IPS DF 4.7 (cell line): ENCODE data around the gene POU4F1.
"Not testable (repeated sequence)": the region's sequence is repeated elsewhere in the genome, so short reads cannot be mapped to it uniquely, and the experiment has no call there.

Experiments
- DNase-seq: peaks from one replicate; pipeline ENCODE4 v3.0.0-alpha.2; 2013; ENCODE audit warnings: low spot score; ENCODE audit errors: extremely low read depth

POU4F1 gene

GRCh38 chr13:78603240-78603957, at the start of gene POU4F1:
Gene POU4F1 (minus strand): TSS chr13:78603552. CDS start chr13:78603326, 226 bp downstream.
- DNase-seq = no peak

- no peak for DNase-seq
Observed at GRCh38 chr13:78652651-78653050, 49.3 kb upstream of the POU4F1 start.

- no peak for DNase-seq
Observed at GRCh38 chr13:78650717-78651083, 47.3 kb upstream of the POU4F1 start.

- DNase-seq = no peak
Observed at GRCh38 chr13:78649997-78650716, 46.8 kb upstream of the POU4F1 start.

- not testable (repeated sequence) for DNase-seq
Observed at GRCh38 chr13:78647109-78647678, 43.8 kb upstream of the POU4F1 start.

GRCh38 chr13:78638216-78638615, 34.9 kb upstream of the POU4F1 start:
- no peak for DNase-seq

- DNase-seq = no peak
Observed at GRCh38 chr13:78636495-78636894, 33.1 kb upstream of the POU4F1 start.

- DNase-seq = no peak
Observed at GRCh38 chr13:78632996-78633395, 29.6 kb upstream of the POU4F1 start.

- DNase-seq = no peak
Observed at GRCh38 chr13:78631077-78631476, 27.7 kb upstream of the POU4F1 start.

GRCh38 chr13:78630511-78630910, 27.2 kb upstream of the POU4F1 start:
- no peak for DNase-seq

- DNase-seq = no peak
Observed at GRCh38 chr13:78625384-78625783, 22.0 kb upstream of the POU4F1 start.

GRCh38 chr13:78623132-78623531, 19.8 kb upstream of the POU4F1 start:
- DNase-seq = no peak

- no peak for DNase-seq
Observed at GRCh38 chr13:78620936-78621470, 17.7 kb upstream of the POU4F1 start.

GRCh38 chr13:78618411-78618810, 15.1 kb upstream of the POU4F1 start:
- no peak for DNase-seq

- no peak for DNase-seq
Observed at GRCh38 chr13:78611040-78611439, 7.7 kb upstream of the POU4F1 start.

- DNase-seq = no peak
Observed at GRCh38 chr13:78610381-78610883, 7.1 kb upstream of the POU4F1 start.

- DNase-seq = no peak
Observed at GRCh38 chr13:78609464-78610205, 6.3 kb upstream of the POU4F1 start.

GRCh38 chr13:78608688-78609463, 5.5 kb upstream of the POU4F1 start:
- DNase-seq = no peak

- no peak for DNase-seq
Observed at GRCh38 chr13:78608252-78608687, 4.9 kb upstream of the POU4F1 start.

- DNase-seq = no peak
Observed at GRCh38 chr13:78607409-78608251, 4.3 kb upstream of the POU4F1 start.
